T follicular helper cell (primary cell): ENCODE results near the gene ZNF559.
"Not testable (repeated sequence)": the region's sequence is repeated elsewhere in the genome, so short reads cannot be mapped to it uniquely, and the experiment has no call there.

ENCODE experiments used
- DNase-seq: peaks from one replicate; pipeline ENCODE4 v3.0.0-alpha.2; 2020; ENCODE audit warnings: low read depth
- total RNA-seq, 2 experiments: gene quantifications; one replicate each; lab custom pipeline; 2026; lab: John Stamatoyannopoulos, UW

ZNF559 gene
- 19.7 to 44.0 reads per million in 2 experiments for total RNA-seq

- DNase-seq: peak; percentile 95
These were observed at the start of gene ZNF559 for GRCh38 chr19:9323919-9324583. Gene ZNF559, plus strand, starts transcription at chr19:9324179. Its CDS starts 14,371 bp downstream, at chr19:9338550.

DNA sequence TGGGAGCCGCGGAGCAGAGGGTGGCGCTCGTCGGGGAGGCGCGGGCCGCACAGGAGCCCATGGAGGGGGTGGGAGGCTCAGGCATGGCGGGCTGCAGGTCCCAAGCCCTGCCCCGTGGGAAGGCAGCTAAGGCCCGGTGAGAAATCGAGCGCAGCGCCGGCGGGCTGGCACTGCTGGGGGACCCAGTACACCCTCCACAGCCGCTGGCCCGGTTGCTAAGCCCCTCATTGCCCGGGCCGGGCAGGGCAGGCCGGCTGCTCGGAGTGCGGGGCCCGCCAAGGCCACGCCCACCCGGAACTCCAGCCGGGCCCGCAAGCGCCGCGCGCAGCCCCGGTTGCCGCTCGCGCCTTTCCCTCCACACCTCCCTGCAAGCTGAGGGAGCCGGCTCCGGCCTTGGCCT, 40.5 kb upstream of the ZNF559 start:
- DNase-seq: peak; percentile 4

GRCh38 chr19:9289231-9289884, 34.6 kb upstream of the ZNF559 start:
- DNase-seq: no peak

GRCh38 chr19:9295411-9295849, 28.5 kb upstream of the ZNF559 start:
- no peak for DNase-seq

DNA sequence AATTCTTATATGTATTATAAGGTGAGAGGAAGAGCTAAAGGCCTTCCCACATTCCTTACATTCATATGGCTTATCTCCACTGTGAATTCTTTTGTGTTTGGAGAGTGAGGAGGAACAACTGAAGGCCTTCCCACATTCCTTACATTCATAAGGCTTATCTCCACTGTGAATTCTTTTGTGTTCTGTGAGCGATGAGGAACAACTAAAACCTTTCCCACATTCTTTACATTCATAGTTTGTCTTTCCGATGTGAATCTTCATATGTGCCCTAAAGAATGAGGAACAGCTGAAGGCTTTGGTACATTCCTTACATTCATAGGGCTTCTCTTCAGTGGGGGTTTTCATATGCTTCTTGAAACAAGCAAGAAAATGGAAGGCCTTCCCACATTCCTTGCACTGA, 27.6 kb upstream of the ZNF559 start:
- no peak for DNase-seq

GRCh38 chr19:9306443-9306842, 17.5 kb upstream of the ZNF559 start:
- DNase-seq: no peak

- DNase-seq: no peak
These were observed 15.7 kb upstream of the ZNF559 start for GRCh38 chr19:9308091-9308770.

GRCh38 chr19:9309139-9309973, 14.6 kb upstream of the ZNF559 start, which contains the start of gene ZNF699:
Gene ZNF699, minus strand, starts transcription at chr19:9309838. Its CDS starts 4,719 bp downstream, at chr19:9305119.
- peak; percentile 96 for DNase-seq

DNA sequence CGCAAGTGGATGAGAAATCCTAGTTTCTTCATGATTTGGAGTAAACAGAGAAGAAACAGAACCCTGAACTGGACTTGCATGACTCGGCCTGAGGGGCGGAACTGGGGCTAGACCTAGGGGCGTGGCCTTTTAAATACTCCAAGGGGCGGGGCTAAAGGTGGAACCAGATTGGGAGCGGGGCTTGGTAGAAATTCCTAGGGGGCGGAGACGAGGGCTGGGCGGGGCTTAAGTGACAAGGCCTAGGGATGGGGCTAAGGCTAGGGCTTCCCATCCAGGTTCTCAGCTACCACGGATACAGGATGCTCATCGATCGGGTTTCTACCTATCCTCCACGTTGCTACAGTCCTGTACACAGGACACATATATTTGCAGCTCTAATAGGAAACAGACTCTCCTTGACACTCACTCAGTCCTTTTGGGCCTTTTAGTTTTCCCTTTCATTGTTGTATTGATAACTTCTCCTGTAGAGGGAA, 14.0 kb upstream of the ZNF559 start:
- no peak for DNase-seq

DNA sequence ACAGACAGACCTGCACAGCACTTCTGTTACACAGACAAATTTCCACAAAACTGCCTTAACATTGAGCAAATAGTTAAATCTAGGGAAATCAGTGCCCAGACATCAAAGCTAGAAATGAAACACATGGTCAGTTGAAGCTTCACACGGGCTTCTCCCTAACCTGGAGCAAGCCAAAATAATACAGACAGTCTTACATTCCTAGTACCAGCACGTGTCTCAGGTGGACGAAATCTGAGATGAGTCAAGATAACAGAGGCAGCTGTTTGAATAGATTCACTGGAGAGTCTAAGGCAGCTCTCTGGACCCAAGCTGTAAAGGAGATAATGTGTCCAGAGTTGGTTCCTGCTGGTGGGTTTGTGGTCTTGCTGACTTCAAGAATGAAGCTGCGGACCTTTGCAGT, 10.2 kb upstream of the ZNF559 start:
- no peak for DNase-seq

- no peak for DNase-seq
These were observed 2.6 kb upstream of the ZNF559 start for GRCh38 chr19:9321338-9321737.

DNA sequence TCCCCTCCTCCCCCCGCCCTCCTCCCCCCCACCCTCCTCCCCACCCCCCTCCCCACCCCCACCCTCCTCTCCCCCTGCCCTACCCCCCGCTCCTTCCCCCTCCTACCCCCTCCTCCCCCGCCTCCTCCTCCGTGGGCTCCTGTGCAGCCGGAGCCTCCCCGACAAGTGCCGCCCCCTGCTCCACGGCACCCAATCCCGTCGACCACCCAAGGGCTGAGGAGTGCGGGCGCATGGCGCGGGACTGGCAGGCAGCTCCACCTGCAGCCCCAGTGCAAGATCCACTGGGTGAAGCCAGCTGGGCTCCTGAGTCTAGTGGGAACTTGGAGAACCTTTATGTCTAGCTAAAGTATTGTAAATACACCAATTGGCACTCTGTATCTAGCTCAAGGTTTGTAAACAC, 2.2 kb upstream of the ZNF559 start:
- not testable (repeated sequence) for DNase-seq

- not testable (repeated sequence) for DNase-seq
These were observed 1.8 kb upstream of the ZNF559 start for GRCh38 chr19:9322201-9322600.

DNA sequence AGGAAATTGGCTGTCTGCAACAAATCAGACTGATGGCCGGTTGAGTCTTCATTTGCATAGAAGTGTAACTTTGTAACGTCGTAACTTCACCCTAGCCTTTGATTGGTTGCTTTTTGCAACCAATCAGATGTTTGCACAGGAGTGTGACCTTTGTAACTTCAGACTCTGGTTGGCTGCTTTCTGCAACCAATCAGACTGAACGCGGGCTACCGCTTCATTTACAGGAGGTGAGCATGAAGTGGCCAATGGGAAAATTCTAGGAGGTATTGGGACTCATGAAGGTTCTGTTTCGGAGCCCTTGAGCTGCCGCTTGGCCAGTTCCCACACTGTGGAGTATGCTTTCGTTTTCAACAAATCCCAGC, 441 bp upstream of the ZNF559 start:
- no peak for DNase-seq

DNA sequence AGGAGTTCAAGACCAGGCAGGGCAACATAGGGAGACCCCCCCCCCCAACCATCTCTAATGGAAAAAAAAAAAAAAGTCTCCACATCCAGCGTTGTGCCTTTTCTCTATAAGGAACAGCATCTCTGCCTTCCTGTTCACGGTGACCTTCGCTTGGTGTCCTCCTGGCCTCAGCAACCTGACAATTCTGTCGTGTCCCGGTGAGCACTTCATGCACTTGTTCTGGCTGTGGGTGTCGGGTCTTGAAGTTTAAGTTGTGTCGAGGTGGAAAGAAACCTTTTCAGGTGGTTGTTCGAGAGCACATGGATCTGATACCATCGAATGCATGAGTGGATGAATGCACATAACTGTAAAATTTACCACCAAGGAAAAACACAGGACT, 594 bp downstream of the ZNF559 start:
- no peak for DNase-seq

- no peak for DNase-seq
These were observed 6.0 kb downstream of the ZNF559 start for GRCh38 chr19:9329999-9330398.

DNA sequence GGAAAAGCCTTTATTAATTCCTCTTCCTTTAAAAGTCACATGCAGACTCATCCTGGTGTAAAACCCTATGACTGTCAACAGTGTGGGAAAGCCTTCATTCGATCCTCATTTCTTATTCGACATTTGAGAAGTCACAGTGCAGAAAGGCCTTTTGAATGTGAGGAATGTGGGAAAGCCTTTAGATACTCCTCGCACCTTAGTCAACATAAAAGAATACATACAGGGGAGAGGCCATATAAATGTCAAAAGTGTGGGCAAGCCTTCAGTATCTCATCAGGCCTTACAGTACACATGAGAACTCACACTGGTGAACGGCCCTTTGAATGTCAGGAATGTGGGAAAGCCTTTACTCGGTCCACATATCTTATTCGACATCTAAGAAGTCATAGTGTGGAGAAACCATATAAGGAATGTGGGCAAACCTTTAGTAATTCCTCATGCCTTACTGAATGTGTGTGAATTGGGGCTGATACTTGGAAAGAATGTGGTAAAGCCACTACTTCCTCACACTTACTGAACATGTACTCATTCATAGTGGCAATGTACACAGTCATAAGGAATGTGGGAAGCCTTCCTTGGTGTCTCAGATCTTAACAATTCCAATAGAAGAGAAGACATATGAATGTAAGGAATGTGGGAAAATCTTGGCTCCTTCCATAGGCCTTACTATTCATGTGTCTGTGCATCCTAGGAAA, 18.8 kb downstream of the ZNF559 start:
- DNase-seq: no peak

DNA sequence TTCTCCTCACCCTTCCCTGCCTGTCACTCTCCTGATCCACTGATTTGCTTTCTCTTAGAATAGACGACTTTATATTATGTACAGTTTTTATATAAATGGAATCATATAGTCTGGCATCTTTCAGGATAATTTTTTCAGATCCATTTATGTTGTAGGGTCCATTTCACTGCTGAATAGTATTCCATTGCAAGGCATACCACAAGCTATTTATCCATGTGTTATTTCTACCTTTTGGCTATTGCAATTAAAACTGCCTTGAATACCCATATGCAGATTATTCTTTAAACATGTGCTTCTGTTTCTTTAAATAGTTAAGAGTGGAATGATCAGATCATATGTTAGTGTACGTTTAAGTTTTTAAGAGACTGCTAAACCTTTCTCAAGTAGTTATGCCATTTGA, 21.0 kb downstream of the ZNF559 start:
- DNase-seq: no peak

- DNase-seq: no peak
These were observed 24.3 kb downstream of the ZNF559 start for GRCh38 chr19:9348253-9348652.

DNA sequence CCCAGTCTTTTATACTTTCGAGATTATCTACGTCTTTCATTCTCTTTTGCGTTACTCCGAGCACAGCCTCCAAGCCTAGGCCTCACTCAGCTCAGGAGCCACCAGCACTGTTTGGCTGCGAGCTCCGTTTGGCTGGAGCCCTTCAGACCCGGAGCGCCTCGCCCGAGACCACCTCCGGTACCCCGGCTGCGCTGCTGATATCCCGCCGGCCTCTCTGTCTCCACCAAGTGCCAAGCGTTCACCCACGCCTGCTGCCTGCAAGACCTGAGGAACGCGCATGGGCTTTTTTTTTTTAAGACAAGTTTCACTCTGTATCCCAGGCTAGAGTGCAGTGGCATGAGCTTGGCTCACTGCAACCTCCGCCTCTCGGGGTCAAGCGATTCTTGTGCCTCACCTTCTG, 24.7 kb downstream of the ZNF559 start:
- DNase-seq: no peak

DNA sequence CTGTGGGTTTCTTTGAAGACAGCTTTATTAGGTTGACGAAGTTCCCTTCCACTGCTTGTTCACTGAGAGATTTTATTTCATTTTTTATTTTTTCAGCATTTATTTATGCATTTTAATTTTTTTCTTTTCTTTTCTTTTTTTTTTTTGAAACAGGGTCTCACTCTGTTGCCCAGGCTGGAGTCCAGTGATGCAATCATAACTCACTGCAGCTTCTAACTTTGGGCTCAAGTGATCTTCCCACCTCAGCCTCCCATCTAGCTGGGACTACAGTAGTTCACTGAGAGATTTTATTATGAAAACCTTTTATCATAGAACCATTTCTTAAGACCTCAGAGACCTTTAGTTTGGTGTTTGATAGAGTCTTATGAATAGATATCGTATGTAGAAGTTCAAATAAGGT, 28.5 kb downstream of the ZNF559 start:
- no peak for DNase-seq
